NCI-H1694 (cell line): ENCODE data around the gene CHCHD3.
"Not testable (repeated sequence)": the region's sequence is repeated elsewhere in the genome, so short reads cannot be mapped to it uniquely, and the experiment has no call there.

Source experiments
- DNase-seq: peaks from one replicate; lab custom pipeline; 2025; lab: John Stamatoyannopoulos, UW

Gene CHCHD3

DNA sequence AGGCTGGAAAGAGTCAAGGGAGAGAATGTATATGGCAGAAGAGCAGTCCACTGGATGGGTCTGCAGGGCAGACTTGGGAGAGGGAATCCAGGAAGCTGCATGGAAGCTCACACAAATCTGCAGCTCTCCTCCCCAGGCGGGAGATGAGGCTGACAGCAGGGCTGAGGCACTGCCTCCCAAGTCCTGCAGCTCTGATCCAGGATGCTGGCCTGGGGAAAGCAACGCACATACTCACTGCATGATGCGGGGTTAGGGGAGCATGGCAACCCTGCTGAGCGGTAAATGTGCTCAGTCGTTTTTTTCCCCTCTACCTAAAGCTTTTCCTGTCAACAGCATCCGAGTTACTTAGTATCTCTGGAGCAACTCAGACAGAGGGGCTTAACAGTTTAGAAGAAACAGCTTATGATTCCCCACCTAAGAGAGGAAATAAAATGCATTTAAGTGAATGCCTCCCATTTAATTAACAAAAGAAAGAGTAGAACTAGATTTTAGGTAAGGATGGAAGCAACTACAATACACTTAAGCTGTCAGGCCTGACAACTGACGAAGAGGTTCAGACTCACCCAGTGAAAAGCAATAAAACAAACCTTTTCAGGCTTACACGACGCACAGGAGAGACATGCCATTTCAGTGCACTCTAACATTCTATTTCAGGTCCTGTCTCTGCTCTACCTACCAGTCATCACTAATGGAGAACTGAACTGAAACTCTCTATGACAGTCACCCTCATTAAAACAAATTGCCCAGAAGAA lies 37.0 kb downstream of the CHCHD3 start:
- DNase-seq, result no peak

DNA sequence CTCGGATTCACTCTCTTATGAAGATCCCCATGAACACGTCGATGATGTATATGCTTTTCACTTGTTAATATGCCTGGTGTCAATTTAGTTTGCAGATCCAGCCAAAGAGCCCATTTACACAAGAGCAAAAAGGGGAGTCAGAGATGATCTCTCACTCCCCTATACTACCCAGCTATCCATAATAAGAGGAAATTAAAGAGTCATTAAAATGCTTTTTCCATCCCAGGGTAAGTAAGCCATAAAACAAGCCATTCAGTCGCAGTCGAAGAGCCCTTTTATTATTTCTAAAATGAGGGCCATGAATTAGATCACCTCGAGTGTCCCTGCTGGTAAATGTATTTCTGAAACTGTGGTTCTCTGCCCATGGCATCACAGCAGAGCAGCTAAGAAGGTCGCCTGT lies 41.2 kb downstream of the CHCHD3 start:
- DNase-seq, result no peak

DNA sequence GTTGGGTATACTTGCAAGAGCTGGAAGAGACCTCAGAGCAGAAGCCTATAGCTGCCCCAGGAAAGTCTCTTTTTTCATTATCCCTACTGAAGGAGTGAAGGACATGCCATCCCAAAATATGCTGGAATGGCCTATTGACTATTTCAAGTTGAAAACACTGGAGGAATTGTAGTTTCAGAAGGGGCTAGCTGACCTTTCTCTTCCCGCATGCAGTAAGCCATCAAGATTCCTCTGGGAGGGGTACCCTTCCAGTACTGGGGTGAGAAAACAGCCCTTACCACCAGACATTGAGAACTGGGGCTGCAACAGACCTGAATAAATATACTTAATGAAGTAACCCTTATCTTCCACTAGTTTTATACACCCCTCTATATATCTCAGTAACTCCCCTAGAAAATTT lies 41.7 kb downstream of the CHCHD3 start:
- no peak for DNase-seq

DNA sequence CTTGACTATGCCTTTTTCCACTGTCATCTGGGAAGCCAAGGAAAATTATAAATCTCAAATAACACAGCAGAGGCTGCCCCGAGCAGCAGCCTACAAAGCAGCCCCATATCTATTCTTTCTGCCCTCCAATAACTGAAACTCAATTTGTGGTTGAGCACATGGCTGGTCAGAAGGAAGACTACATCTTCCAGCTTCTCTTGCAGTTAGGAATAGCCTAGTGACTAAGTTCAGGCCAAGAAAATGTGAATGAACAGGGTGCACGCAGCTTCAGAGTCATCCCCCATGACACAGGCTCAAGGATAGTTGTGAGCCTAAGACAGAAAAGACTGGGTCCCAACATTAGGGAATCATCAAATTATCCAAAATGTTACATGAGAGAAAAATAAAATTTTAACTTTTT lies 42.3 kb downstream of the CHCHD3 start:
- no peak for DNase-seq

DNA sequence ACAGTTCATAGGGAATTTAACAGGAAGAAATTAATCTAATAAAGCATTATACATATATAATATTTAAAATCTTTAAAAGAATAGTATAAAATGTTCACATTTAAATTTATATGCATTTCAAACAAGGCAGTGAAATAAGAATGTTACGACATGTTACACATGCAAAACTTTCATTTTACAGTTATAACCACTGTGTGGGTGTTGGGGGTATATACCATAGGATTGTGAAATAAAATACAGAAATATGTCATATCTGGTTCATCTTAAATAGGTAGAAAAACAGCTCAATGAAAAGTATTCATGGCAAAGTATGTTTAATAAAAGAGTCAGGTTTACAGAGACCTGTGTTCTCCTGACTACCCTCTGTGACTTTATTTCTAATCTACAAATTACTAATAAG lies 45.6 kb downstream of the CHCHD3 start:
- no peak for DNase-seq

DNA sequence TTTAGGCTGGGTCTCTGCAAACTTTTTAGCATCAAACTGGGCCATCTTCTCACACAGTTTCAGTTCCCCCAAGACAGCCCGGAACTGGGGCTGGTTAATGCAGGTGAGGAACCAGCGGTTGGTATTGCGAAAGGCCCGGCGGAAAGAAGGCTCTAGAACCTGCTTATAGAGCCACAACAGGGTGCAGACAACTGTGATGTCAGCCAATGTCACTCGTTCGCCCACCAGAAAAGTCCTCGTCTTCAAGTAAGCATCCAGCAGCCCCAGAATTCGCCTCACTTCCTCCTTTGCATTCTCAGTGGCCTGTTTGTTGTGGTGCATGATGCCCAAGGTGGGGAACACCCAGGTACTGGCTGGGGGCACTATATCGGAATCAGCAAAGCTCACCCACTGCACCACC lies 46.6 kb downstream of the CHCHD3 start:
- not testable (repeated sequence) for DNase-seq

DNA sequence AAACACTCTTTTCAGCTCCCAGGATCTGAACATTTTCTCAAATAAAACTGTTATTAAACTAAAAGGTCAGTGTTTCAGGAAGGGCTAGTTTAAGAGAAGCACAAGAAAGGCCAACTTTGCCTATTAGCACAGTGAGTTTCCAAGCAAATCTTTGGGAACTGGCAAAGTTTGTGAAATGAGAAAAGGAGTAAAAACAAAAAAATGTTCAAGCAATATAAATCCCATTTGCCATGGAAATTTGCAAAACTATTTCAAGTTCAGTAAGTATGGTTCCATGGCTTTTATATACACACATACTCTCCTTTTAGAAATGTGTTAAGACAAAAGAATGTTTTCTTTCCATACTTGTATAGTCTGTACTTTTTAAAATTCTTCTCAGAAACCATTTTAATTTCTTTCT lies 51.5 kb downstream of the CHCHD3 start:
- no peak for DNase-seq

DNA sequence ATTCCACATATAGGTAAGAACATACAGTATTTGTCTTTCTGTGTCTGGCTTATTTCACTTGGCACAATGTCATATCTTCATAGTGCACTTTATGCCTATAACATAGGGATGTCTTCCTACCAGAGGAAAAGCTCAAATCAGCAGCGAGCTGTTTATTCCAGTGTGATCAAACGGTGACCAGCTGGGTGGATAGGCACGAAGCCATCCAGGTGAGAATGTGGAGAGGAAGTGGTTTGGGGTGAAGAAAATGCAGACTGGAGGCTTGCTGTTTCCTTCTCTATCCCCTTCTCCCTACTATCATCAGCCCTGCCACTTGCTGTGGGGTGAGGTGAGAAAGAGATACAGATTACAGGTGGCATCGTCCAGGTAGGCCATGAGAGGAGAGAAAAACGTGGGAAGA lies 52.4 kb downstream of the CHCHD3 start:
- no peak for DNase-seq

DNA sequence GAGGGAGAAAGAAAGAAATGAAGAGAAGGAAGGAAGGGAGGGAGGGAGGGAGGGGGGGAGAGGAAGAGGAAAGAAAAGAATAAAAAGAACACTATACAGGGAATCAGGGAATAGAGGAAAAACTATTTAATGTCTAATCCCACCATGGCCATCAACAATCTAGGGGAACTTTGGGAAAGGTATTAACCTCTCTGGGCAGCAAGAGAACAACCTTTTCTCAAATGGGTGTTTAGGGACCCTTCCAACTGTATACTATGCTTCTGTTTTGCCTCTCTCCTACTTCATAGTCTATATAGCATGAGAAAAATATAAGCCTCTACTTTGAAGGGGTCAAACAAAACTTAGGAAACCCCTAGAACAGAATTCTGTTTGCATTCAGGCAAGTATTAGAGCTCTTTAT lies 54.5 kb downstream of the CHCHD3 start:
- DNase-seq, result no peak

DNA sequence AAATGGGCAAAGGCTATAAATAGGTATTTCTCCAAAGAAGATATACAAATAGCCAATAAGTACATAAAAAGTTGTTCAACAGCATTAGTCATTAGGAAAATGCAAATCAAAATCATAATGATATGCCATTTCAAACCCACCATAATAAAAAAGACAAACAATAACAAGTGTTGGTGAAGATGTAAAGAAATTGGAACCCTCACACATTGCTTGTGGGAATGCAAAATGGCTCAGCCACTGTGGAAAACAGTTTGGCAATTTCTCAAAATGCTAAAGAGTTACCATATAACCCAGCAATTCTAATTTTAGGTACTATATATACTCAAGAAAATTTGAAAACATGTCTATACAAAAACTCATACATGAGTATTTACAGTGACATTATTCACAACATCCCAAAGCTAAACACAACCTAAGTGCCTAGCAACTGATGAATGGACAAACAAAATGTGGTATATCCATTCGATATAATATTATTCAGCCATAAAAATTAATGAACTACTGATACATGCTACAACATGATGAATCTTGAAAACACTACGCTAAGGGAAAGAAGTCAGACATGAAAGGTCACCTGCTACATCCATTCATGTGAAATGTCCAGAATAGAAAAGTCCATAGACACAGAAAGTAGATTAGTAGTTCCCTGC lies 55.6 kb downstream of the CHCHD3 start:
- no peak for DNase-seq

DNA sequence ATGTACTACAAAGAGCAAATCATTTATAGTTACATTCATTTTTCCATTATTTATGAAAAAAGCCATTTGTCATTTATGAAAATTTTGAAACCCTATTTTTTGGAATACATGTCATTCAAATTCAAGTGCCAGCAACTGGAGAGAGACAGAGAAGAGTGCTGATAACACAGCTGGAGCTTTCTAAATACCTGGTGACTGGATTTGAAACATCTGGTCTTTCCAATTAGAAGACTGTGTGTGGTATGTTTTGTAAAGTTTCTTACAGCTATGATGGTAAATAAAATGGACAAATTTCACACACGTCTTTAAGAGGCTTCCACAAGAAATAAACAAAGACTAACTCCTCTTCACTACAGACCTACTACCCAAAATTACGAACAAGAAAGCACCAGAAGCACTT lies 56.8 kb downstream of the CHCHD3 start:
- no peak for DNase-seq

DNA sequence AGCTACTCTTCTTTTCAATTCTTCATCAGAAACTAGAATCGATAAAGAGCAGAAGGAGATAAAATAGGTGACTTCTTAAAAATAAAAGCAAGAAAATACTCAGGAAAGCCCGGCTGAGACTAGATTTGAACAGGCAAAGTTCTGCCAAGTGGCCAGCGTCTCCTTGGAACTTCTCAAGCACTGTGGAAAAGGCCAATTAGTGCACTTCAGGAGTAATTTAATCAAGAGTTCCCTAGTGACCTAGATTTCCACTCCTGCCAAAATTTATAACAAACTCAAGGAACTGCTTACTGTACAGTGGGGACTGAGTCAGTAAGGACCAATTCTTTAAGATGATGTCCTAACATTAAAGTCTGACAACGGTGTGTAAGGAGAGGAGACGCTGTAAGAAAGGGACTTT lies 57.3 kb downstream of the CHCHD3 start:
- DNase-seq, result no peak

DNA sequence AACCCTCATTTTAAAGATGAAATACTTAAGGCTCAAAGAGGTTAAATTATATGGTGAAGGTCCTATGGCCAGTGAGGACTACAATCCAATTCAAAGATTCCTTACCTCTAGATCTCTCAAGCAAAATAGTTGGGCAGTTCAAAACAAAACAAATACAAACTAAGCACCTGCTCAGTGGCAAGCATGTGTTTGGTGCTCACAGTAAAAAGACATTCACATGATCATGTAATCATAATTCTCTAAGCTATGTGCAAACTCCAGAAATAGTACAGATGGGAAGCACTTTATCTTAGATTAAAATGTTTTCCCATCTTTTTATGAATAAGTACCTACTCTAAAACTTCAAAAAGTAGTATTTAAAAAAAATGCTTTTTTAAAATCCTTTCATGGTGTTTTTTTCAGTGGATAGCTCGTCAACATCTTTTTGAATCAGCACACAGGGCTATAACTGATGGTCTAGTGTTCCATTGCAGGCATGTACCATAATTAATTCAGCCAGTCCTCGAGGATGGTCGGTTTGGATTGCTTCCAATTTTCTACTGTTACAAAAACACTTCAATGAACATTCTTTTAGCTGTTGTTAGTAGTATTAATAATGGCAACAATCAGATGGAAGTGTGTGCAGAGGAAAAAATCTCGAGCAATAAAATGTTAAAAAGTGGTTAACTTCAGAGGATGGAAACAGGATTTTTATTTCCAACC lies 58.4 kb downstream of the CHCHD3 start:
- DNase-seq, result no peak

DNA sequence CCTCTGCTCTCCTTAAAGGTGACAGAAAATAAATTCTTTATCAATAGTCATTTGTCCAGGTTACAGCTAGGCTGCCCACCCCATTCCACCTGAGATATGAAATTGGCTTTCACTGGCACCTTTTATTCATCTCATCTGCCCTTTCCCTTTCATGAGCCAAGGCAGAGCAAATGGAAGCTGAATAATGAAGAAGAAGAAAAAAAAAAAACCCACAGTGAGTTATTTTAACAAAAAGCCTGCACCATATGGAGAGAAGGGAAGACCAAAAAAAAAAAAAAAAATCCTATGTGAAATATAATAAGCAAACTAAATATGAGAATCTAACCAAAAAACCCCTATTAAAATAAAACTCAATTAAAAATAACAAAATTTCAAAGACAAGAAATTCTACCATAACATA lies 59.2 kb downstream of the CHCHD3 start:
- no peak for DNase-seq

DNA sequence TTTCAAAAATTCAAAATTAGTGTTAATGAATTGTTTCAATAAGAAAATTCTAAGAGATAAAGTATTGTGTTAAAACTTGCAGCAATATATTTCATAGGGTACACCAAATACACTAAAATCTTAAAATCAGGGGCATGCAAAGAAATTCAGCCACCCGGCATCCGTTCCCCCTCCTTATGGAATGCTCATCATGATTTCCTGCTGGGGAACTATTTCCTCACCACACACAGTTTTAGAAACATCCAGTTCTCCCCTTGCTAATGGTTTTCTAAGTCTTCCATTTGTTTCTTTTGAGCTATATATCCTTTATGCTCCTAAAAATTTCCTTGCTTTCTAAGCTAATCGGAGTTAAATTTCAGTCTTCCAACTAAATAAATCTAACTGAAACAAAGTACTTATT lies 60.7 kb downstream of the CHCHD3 start:
- DNase-seq, result no peak

DNA sequence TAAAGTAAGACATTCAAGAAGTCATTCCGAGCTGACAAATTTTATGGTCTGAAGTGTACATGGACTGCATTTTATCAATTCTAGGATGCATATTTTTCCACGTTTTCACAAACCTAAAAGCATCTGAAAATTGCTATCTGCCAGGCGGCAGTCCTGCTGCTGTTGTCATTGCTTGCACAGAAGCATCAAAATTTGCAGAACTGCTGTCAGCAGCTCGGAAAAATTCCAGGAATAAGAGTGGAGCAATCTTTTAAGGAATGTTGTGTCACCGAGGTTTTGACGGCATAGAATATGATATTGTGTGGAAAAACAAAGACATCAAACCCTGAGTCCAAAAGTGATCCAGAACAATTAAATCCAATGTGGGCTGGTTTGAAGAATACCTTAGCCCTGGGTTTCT lies 61.4 kb downstream of the CHCHD3 start:
- no peak for DNase-seq

DNA sequence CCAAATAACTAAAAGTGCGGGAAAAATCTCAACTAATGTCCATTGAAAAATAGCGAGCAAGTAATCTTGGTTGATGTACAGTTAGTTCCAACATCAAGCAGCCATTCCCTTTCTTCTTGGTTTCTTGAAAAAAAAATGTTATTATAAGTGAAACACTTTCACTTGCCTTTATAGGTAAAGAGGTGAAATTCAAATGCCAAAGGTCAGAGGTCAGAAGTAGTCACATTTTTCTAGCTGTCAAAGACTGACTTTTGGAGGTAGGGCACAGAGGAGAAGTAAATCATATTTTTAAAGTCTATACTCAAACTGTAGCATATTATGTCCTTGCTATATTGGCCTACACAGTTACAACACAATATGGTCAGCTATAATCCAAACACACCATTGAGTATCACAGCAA lies 62.3 kb downstream of the CHCHD3 start:
- DNase-seq, result no peak

DNA sequence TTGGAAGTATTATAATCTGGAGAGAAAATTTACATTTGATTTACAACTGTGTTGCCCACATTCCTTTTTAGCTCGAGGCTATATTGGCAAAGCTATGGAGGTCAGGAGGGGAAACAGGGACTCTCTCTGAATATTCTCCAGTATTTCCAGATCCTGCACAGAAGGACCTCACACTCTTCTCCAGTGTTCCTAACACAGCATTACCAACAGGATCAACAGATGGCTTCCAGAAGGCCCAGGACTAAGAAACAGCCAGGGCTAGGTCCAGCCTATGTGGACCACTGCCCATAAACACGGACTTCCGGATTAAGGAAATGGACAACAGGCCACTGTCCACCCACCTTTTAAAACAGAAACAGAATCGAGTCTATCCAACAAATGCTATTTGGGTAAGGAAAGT lies 65.3 kb downstream of the CHCHD3 start:
- DNase-seq, result no peak

DNA sequence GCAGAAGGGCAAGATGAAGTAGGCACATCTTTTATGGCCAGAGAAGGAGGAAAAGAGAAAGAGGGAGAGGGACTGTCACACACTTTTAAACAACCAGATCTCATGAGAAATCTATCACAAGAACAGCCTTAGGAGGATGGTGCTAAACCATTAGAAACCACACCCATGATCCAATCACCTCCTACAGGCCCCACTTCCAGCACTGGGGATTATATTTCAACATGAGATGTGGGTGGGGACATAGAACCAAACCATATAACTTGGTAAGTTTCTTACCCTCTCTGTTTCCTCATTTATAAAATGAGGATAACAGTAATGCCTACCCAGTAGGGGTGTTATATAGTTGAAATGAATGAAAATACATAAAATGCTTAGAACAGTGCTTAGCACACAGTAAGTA lies 66.0 kb downstream of the CHCHD3 start:
- no peak for DNase-seq

DNA sequence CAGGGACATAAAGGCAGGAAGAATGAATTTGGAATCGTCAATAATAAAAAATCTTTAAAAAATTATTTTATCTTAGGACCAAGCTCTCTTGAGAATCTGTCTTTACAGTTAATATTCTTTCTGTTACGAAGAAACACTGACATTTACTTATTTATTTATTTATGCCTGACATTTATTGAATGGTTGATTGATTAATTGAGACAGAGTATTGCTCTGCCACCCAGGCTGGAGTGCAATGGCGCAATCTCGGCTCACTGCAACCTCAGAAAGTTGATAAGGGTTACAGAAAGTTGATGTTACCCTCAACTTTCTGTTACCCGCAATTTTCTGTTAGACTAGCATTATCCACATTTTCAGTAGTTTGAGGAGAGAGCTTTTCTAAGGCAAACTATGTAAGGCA lies 70.1 kb downstream of the CHCHD3 start:
- no peak for DNase-seq

DNA sequence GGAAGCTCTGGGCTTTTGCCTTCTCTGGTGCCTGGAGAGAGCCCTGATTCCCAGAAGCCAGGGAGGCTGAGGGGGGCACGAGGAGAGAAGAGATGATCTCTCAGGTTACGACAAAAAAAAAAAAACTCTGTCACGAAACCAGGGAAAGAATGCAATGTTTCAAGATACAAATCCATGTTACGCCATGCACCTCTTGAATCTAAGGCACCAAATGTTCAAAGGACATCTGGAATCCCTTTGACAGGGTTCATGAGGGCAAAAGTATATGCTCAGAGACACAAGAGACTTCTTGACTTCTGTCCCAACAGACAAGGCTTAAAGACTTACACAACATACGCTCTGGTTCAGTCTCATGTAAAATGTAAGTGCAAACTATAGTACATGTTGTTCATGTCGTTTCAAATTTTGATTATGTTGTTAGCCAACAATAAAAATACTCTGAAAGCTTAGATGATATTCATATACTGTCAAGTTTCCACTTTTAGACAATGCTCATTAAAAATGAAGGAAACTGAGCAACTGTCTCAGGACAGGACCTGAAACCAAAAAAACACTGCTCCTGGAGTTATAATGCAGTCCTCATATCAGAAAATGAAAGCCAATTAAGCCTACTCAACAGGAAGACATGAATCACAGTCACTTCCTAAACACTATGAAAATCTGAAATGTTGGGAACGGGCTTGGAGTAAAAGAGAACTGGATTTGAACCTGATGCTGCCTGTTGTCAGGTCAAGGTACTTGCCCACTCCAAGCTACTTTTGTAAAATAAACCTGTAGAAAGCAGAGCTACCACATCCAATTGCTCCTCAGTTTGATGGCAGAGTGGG lies 72.3 kb downstream of the CHCHD3 start:
- DNase-seq, result no peak

DNA sequence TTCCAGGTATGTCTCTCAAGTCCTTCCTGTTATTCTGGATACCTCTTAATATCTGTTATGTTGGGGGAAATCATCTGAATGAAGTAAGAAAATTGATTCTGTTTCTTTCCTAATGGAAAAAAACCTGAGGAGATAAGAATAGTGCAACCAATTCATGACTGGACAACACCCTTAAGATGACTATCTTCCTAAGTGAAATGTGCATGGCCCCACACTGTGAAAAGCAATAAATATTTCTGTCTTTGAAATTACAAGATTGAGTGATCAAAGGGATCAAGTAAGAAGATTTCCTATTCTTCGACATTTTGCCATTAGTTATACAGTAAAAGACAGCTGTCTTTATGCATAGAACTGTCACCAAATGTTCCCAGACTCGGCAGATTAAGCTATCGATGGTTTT lies 73.9 kb downstream of the CHCHD3 start:
- DNase-seq, result no peak
